SH-SY5Y (cell line): Measurements from ENCODE around the gene RUNDC1.

ENCODE experiments used
- GATA2 ChIP-seq: IDR thresholded peaks from 2 replicates; pipeline ENCODE4 v1.6.1; 2011; ENCODE audit warnings: mild to moderate bottlenecking, low read depth, low read length
- GATA3 ChIP-seq: IDR thresholded peaks from 2 replicates; pipeline ENCODE4 v1.6.1; 2011; ENCODE audit warnings: low read depth, mild to moderate bottlenecking, low read length, moderate library complexity

RUNDC1 gene

DNA sequence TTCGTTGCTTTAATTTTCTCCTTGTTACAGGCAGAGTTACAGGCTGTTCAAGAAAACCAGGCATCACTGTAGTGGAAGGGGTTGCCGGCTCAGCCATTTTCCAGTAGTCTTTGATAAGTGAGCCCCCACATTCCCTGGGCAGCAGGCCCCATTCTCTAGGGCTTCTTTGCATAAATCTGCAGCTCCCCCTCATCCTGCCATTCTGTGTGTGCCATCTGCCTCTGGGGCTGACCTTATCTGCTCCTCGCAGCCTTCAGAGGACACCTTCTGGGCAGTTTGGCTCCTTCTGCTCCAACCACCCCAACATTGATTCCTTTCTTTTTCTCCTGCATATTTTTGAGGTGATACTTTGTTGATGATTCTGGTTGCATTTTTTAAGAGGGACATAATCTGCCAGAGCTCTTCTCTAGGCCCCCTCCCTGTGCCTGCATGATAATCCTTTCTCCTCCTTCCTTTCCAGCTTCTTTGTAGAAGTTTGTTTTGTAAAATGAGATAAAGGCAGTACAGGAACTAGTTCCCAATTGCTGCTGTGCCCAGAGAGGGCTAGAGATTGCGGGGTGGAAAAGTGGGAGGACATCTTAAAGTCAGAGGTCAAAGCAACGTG, 61.8 kb downstream of the RUNDC1 start:
- TF ChIP-seq GATA2 (no peak), GATA3 (no peak)
